Measurements from ENCODE around the gene WDR46. TPM values are rescaled to one million over a fixed set of nuclear protein-coding genes. Genes with fewer than 3 reads are reported as not detected.
A peak's percentile ranks its signal among the peaks of the same experiment; 100 is the strongest.

Gene WDR46
- total and polyA plus RNA-seq, 11 donors: 12.2 to 41.0 (median 21.4) TPM

GRCh38 chr6:33333666-33334065, 44.6 kb upstream of the WDR46 start:
- WGBS, 4 donors: 88 to 91% (median 89%) methylated on average over 4 of the region's 4 CpGs
- ATAC-seq: no peak

GRCh38 chr6:33330736-33331135, 41.7 kb upstream of the WDR46 start:
- H3K27me3 ChIP-seq: no peaks in the 10 kb centered on the region
- TF ChIP-seq CTCF (IDR thresholded peaks at IDR 0.05): no peak
- no peak for TF ChIP-seq POLR2A (IDR thresholded peaks at IDR 0.05)
- H3K36me3 ChIP-seq: no peaks in the 10 kb centered on the region
- 85 to 92% (median 89%) methylated on average over 10 of the region's 10 CpGs for WGBS, 4 donors
- H3K4me3 ChIP-seq: no peak overlapping the region
- no peaks in the 10 kb centered on the region for H3K4me1 ChIP-seq
- no peaks in the 10 kb centered on the region for H3K9me3 ChIP-seq
- DNase-seq (no peak), ATAC-seq (no peak)
- H3K27ac ChIP-seq: no peak overlapping the region
- intact Hi-C loops (cut with DNase I): no loop called here

More at GRCh38 chr6:33333666-33334065, 44.6 kb upstream of the WDR46 start:
- TF ChIP-seq POLR2A (IDR thresholded peaks at IDR 0.05) (no peak), CTCF (IDR thresholded peaks at IDR 0.05) (no peak)
- no peaks in the 10 kb centered on the region for H3K27me3 ChIP-seq
- intact Hi-C loops (cut with DNase I): no loop called here
- H3K36me3 ChIP-seq: no peaks in the 10 kb centered on the region
- no peak for DNase-seq
- H3K4me3 ChIP-seq: no peak overlapping the region
- no peaks in the 10 kb centered on the region for H3K4me1 ChIP-seq
- H3K9me3 ChIP-seq: no peaks in the 10 kb centered on the region
- H3K27ac ChIP-seq: no peak overlapping the region

- Histone ChIP-seq H3K27ac (no peak overlapping the region), H3K36me3 (no peaks in the 10 kb centered on the region), H3K4me1 (peaks cover 0 to 3% (median under 1%) of the 10 kb centered on the region in 12 donors), H3K27me3 (no peaks in the 10 kb centered on the region), H3K4me3 (no peak overlapping the region), H3K9me3 (no peaks in the 10 kb centered on the region)
- DNase-seq (no peak), ATAC-seq (no peak)
- TF ChIP-seq POLR2A (IDR thresholded peaks at IDR 0.05) (no peak), CTCF (IDR thresholded peaks at IDR 0.05) (no peak)
- intact Hi-C loops (cut with DNase I): no loop called here
- 11 to 36% (median 29%) methylated on average over 3 to 5 of the region's 5 CpGs for WGBS, 4 donors
Observed at GRCh38 chr6:33329058-33329457, 40.0 kb upstream of the WDR46 start.

- intact Hi-C loops (cut with DNase I): no loop called here
- H3K4me1 ChIP-seq: peaks cover 3 to 41% (median 29%) of the 10 kb centered on the region in 12 donors
- no peak for DNase-seq
- WGBS, 4 donors: 21 to 36% (median 31%) methylated on average over 7 of the region's 7 CpGs
- no peaks in the 10 kb centered on the region for H3K9me3 ChIP-seq
- H3K36me3 ChIP-seq: peaks cover 0 to 24% (median 22%) of the 10 kb centered on the region in 9 donors
- TF ChIP-seq CTCF (IDR thresholded peaks at IDR 0.05) (no peak), POLR2A (IDR thresholded peaks at IDR 0.05) (no peak)
- H3K4me3 ChIP-seq: peak overlapping the region in 10 of 12 donors; percentile 40 to 86 (median 75)
- ATAC-seq: no peak
- peak overlapping the region in 5 of 12 donors; percentile 78 to 94 (median 92) for H3K27ac ChIP-seq
- H3K27me3 ChIP-seq: no peaks in the 10 kb centered on the region
Observed at GRCh38 chr6:33324125-33324524, 35.1 kb upstream of the WDR46 start.

Measured in heart left ventricle (tissue), 16 donors.